HepG2 (cell line): ENCODE measurements around the gene DHRS4L2.
"Not testable (repeated sequence)": the region's sequence is repeated elsewhere in the genome, so short reads cannot be mapped to it uniquely, and the experiment has no call there.

Experiments used
- CCAR2 ChIP-seq: fragments of 200-400 bp; formaldehyde crosslinking; optimal IDR thresholded peaks from 2 replicates; pipeline ENCODE3; 2018; ENCODE audit warnings: low read depth, mild to moderate bottlenecking, low read length, moderate library complexity
- EZH2 ChIP-seq: conservative IDR thresholded peaks from 2 replicates; pipeline ENCODE4 v1.6.1; 2012; ENCODE audit warnings: mild to moderate bottlenecking, low read depth, low read length, moderate library complexity
- ZNF709 ChIP-seq: sonication (generic); formaldehyde crosslinking; IDR thresholded peaks from 2 replicates; pipeline ENCODE4 v1.5.0; 2020; ENCODE audit warnings: mild to moderate bottlenecking, missing genetic modification reagents
- TF ChIP-seq, protein P1 (sequence below): sonication (generic); formaldehyde crosslinking; IDR thresholded peaks from 2 replicates; pipeline ENCODE4 v1.4.0; 2020; ENCODE audit warnings: missing genetic modification reagents

DNA sequence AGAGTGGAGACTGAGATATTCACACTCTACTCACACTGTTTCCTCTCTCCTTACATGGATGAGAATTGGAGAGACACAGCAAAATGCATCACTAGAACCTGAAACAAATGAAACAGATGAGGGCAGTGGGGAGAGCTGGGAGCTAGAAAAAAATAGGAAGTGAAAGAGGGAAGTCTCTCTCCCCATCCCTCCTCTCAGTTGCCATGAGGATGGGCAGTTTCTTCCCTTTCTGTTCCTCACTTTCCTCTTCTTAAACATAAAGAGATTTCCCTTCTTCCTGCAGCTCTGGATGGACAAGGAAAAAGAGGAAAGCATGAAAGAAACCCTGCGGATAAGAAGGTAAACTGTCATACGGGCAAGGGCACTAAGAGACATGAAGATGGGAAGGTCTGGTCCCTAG is 60.3 kb downstream of the DHRS4L2 start:
- TF ChIP-seq ZNF709 (CRISPR knock-in tag); EZH2; CCAR2: not testable (repeated sequence)
- TF ChIP-seq, protein P1, sequence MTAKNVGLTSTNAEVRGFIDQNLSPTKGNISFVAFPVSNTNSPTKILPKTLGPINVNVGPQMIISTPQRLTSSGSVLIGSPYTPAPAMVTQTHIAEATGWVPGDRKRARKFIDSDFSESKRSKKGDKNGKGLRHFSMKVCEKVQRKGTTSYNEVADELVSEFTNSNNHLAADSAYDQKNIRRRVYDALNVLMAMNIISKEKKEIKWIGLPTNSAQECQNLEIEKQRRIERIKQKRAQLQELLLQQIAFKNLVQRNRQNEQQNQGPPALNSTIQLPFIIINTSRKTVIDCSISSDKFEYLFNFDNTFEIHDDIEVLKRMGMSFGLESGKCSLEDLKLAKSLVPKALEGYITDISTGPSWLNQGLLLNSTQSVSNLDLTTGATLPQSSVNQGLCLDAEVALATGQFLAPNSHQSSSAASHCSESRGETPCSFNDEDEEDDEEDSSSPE (CRISPR knock-in tag) = not testable (repeated sequence)
